Astrocyte (in vitro differentiated cells and primary cell): ENCODE measurements around the gene MMAB.

ENCODE experiments used
- CTCF ChIP-seq: IDR thresholded peaks from 2 replicates; pipeline ENCODE4 v1.5.1; 2011; ENCODE audit warnings: low read depth, mild to moderate bottlenecking, inconsistent platforms, low read length, moderate library complexity; ENCODE audit not compliant: insufficient read depth
- EZH2 ChIP-seq: IDR thresholded peaks from 2 replicates; pipeline ENCODE4 v1.6.1; 2012; ENCODE audit warnings: mild to moderate bottlenecking, low read length, inconsistent platforms; ENCODE audit not compliant: insufficient read depth

DNA sequence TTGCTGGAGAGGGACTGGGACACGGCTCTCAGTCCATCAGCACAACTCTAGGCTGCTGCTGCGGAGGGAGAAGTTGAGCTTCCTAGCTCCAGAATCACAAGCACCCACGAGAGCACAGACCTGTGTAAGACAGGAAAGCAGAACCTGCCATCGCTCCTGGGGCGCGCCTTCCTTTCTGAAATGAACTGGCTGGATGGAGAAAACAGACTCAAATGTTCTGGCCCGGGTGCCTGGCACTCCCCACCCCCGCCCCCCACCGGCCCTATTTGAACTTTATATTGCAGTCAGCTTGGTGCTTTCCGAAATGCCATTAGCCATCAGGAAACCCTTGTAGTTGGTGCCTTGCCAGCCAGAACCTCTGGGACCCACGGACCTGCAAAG is 24.1 kb upstream of the MMAB start:
- no peak for TF ChIP-seq CTCF
- TF ChIP-seq EZH2: no peak
